Measurements from ENCODE around the gene PRPF19.

PRPF19 gene

DNA sequence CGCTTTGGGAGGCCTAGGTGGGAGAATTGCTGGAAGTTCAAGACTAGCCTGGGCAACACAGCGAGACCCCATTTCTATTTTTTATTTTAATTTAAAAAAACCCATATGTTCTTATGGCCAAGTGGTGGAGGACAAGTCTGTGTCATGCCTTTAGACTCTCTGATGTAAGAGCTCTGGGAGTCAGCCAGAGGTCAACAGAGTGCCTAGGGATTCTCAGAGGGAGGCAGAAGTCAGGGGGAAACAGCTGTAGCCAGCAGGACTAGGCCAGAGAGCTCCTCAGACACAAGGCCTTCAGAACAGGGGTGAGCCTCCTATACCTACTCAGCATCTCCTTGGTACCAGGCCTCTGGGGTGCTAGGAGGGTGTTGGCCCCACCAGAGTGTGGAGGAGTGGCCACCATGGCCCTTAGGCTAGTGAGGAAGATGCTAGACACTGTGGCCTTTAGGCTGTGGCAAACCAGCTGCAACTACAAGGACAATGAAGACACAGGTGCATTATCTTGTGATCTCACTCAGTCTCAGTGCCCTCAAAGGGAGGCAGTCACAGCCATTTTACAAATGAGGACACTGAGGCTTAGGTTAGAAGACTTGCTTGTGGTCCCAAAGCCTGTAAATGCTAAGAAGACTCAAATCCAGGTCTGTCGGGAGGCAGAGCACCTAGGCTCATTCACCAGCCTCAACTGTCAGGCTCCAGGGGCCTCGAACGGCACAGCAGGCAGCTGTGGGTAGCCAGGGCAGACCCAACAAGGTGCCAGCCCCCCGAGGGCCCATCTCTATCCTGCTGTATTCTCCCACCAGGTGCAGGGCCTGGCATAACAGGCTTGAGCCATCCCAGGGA is 34.0 kb downstream of the PRPF19 start:
- no peak for DNase-seq

DNA sequence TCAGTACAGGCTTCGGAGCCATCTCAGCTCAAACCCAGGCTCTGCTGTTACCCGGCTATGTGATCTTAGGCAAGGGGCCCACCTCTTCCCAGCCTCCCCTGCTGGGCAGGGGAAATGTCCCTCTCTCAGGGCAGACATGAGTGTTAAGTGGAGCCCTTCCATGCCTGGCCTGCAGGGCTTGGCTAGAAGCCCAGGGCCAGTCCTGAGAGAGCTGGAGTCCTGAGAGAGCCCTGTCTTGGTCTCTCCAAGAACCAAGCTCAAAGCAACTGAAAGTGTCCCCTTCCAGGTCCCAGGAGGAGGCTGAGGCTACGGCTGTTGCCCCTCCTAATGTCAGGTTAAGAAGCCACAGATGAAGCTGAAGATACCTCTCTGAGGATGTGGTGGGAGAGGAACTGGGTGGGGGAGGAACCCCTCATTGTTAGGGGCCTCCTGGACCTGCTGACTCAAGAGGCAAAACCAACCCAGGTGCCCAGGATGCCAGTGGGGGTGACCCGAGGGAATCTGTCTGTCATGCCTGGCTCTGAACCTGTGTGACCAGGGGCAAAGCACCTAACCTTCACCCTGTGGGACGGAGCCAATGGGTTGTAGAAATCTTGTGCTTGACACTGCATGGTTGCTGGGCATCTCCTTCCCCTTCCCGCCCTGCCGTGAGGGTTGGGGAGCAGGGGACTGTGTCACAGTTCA is 34.9 kb downstream of the PRPF19 start:
- DNase-seq = no peak

DNA sequence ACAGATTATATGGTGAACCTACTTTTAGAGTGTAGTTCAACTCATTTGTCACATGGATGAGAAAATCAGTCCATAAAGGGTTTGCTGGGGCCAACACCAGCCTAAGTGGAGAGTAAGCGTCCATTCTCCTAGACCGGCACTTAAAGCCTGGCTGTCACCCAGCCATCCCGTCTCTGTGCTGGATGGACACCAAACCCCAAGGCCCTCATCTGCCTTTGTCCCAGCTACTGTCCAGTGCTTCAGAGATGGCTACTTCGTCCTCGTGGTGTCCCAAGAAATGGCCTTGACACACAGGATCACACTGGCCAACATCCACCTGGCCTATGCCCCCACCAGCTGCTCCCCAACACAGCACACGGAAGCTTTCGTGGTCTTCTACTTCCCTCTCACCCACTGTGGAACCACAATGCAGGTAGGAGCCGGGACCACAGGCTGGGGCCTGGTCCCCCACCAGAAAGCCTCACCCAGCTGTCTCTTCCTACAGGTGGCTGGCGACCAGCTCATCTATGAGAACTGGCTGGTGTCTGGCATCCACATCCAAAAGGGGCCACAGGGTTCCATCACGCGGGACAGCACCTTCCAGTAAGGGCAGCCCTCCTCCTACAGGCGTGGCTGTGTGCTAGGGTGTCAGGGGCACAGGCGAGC is 35.5 kb downstream of the PRPF19 start:
- no peak for DNase-seq

DNA sequence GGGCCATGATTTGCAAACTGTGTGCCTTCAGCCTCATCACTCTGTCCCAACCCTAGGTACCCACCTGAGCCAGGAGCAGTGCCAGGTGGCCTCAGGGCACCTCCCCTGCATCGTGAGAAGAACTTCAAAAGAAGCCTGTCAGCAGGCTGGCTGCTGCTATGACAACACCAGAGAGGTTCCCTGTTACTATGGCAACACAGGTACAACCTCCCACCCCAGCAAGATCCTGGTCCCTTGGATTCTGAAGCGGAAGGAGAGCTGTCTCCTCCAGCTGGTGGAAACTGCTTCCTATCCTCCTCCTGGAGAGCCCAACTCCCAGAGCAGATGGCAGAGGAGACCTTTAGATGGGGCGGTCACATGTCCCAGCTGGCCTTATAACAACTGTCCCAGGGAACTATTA is 36.1 kb downstream of the PRPF19 start:
- no peak for DNase-seq

DNA sequence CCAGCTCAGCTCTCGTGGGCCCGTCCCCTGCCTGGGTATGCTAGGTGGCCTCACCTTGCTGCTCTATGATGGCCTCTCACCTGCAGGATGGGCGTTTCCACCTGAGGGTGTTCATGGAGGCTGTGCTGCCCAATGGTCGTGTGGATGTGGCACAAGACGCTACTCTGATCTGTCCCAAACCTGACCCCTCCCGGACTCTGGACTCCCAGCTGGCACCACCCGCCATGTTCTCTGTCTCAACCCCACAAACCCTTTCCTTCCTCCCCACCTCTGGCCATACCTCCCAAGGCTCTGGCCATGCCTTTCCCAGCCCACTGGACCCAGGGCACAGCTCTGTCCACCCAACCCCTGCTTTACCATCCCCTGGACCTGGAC is 36.9 kb downstream of the PRPF19 start:
- DNase-seq = no peak

DNA sequence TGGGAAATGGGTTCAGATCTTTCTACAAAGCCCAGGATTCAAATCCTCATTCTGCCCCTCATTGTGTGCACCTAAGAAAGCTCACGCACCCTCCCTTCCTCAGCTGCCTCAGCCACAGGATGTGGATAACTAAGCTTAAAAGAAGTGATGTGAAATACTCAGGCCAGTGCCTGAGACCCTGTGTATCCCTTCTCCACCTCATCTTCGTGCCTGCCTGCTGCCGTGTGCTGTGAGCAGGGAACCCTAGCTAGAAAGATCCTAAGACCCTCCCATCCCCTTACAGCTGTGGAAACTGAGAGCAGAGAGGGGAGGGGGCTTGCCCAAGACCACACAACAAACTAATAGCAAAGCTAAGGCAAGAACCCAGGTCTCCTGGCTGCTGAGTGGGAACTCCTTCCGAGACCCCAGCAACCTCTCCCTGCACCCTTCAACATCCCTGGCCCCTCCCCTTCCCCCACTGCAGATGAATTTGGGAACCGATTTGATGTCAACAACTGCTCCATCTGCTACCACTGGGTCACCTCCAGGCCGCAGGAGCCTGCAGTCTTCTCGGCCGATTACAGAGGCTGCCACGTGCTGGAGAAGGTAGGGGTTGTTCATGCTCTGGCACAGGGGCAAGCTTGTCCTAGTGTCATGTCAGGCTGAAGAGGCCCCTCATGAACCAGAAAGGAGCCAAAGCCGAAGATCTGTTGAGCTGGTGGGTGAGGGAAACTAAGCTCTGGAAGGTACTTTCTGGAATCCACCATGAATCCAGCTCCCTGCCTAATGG is 37.5 kb downstream of the PRPF19 start:
- no peak for DNase-seq

DNA sequence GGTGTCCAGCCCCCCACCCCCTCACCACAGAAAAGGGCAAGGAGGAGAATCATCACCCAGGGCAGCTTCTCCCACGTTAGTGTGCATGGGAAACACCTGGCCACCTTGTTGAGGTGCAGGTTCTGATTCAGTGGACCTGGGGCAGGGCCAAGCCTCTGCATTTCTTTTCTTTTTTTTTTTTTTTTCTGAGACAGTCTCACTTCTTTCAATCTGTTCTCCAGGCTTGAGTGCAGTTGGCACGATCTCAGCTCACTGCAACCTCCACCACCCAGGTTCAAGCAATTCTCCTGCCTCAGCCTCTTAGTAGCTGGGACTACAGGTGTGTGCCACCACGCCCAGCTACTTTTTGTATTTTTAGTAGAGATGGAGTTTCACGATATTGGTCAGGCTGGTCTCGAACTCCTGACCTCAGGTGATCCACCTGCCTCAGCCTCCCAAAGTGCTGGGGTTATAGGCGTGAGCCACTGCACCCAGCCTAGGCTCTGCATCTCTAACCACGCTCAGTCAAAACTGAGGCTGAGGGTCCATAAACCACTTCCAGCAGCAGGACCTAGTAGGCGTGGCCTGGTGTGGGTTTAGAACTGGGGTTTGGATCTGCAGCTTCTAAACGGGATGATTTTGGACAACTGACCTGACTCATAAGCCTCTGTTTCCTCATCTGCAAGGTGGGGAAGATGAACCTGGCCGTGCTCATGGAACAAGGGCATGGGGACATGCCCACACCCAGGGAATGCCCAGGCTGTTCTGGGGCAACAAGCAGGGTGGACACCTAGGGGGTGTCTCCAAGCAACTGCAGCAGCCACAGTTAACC is 38.3 kb downstream of the PRPF19 start:
- DNase-seq = no peak

DNA sequence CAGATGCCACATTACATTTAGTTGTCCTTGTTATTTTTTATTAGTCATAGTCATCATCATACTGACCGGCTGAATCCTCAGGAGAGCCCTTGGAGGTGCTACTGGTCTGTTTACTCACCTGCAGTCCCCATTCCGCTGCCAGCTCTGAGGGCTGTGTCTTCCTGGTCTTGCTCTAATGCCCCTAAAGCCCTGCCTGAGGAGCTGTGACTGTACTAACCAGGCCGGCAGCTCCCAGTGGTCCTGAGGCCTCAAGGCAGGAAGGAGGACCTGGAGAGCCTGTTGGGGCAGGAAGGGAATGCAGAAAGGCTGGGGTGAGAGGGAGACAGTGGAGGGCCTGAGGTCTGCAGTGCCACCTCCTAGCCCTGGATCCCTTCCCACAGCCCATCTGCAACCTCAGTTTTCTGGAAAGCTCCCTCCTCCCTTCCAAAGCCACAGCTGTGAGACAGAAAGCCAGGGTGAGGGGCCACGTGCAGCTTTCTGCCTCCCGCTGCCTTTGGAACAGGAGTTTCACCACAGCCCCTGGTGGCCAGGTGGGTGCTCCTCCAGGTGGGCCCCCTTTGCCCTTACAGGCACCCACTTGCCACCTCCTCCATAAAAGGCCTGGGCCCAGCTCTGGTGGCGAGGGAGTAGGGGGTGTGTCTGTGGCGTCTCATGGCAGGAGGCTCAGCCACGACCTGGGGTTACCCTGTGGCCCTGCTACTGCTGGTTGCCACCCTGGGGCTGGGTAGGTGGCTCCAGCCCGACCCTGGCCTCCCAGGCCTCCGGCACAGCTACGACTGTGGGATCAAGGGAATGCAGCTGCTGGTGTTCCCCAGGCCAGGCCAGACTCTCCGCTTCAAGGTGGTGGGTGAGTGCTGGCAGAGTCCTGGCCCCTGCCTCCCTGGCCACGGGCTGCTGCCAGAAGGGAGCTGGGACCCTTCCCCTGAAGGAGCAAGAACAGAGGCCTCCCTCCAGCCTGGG is 39.2 kb downstream of the PRPF19 start, which contains the start of gene ZP1:
Gene ZP1 (plus strand): TSS at position 632 of the 960 bp plus-strand sequence. CDS start 20 bp downstream, at position 652.
- no peak for DNase-seq

DNA sequence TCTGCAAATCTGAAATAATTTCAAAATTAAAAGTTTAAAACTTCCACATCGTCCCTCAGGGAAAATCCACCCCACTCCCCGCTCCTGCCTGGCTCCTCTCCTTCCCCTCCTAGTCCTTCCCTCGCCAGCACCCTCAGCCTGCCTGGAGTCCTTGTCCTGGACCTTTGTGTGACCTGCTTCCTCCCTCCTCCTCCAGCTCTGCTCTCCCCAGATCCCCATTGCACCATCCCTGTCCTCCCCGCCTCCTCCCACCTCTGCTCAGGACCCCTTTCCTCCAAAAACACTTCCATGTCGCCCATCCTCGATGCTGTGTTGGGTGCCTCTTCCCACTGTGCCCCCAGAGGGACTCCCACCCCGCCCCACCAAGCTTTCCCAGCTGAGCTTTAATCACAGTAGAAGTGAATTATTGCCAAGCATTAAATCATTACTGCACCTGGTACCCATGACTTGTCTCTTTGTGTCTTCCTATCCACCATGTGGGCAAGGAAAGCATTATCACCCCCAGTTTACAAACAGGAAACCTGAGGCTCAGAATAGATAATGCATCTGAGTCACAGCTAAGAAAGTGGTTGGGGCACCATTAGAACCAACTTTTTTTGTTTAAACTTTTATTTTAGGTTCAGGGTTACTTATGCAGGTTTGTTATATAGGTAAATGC is 41.4 kb downstream of the PRPF19 start:
- no peak for DNase-seq

DNA sequence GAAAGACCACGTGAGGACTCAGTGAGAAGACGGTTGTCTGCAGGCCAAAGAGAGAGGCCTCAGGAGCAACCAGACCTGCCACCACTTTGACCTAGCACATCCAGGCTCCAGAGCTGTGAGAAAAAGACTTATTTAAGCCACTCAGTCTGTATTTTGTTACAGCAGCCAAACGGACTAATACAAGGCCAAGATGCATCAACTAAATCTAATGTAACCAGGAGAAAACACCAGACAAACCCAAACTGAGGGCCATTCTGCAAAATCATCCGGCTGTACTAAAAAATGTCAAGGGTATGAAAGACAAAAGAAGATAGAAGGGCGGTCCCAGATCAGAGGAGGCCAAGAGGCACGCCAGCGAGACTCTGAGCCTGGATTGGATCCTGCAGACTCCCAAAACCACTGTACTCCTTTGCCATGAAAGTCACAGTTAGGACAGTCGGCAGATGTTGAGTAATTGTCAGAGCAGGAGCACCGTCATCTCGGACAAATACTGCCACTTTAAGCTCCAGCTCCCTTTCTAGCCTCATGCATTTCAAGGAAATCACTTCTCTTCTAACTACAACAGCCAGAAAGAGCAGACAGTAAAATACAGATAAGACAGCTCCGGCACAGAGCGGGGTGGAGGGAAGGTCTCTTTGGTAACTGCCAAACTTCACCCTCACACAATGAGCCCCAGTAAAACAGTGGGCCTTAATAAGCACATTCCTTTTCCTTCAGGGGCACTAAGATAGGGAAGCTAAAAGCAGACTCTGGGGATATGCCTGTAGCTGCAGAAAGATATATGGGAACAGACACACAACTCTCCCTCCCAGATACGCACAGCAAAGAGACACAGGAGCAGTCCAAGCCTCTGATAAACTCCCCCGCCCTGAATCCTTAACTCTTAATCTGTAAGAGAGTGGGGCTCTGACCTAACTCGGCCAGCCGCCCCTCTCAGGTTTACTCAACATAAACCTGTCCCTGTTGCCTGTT is 42.5 kb downstream of the PRPF19 start:
- DNase-seq = no peak

DNA sequence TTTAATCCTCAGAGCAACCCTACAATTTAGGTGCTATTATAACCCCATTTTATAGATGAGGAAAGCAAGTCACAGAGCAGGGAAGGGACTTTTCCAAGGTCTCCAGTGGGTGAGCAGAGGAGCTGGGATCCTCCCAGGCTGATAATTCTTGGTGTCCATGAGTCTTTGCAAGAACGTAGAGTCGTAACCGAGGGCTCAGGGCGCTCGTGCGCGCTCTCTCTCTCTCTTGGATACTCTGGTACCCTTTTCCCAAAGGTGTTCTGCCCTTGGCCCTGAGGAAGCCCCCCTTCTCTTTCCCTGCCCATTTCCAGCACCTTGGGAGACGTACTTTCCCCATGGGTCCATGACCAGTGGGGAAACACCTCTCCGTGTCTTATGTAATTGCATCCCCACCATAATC is 44.2 kb downstream of the PRPF19 start:
- DNase-seq = no peak

DNA sequence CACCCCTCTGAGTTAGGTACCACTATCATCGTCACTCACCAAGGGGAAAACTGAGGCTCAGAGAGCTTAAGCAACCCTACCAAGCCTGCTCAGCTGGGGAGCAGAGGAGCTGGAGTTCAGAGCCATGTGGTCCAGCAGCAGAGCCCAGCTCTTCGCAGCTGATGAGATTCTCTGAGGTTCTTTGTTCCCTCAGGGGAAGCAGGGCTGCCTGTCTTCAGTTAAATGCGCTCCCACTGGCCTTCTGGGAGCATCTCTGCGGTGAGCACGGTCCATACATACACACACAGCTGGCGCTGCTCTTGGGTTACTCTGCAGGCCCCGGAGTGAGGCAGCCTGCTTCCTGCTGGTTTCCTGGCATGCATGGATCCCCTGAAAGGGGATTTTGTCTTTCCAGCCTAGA is 45.4 kb downstream of the PRPF19 start:
- no peak for DNase-seq

DNA sequence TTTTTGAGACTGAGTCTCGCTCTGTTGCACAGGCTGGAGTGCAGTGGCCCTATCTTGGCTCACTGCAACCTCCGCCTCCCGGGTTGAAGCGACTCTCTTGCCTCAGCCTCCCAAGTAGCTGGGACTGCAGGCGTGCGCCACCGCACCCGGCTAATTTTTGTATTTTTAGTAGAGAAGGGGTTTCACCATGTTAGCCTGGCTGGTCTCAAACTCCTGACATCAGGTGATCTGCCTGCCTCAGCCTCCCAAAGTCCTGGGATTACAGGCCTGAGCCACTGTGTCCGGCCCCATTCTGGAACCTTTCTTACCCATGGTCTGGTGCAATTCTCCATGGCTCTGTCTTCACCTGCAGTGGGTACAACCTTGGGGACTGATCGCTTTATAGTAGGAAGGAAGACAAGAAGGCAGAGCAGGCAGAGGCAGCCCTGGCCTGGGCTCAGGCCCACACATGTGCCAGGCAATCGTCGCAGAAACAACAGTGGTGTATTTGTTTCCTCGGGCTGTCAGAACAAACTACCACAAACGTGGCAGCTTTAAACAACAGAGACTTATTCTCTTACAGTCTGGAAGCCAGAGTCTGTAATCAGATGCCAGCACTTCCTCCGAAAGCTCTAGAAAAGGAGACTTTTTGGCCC is 46.7 kb downstream of the PRPF19 start:
- no peak for DNase-seq

DNA sequence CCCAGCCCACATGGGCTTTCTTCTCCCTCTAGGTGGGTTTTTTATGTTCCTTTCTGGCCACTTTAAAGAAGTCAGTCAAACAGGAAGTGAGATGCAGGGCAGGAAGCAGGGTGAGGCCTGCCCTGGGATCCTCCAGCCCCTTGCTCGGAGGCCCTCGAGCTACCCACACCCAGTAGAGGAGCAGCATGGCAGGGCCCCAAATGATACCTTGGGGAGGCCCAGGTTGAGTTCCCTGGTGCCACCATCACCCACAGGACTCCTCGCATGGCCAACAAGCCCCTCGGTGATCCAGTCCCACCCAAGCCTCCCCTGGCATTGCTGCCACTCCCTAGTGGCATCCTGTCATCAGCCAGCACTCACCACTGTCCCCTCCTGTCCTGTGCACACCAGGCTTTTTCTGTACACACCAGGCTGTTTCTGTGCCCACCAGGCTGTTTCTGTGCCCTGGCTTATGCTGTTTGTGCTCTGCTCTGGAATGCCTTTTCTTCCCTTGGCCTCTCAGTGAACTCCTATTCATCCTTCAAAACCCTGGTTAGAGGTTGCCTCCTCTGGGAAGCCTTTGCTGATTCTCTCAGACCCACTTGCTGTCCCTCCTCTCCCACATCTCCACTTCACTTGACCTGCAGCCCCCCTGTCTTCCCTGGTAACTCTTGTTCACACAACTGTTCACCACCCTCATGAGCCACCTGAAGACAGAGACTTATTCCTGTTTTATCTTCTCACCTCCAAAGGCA is 47.5 kb downstream of the PRPF19 start:
- no peak for DNase-seq

DNA sequence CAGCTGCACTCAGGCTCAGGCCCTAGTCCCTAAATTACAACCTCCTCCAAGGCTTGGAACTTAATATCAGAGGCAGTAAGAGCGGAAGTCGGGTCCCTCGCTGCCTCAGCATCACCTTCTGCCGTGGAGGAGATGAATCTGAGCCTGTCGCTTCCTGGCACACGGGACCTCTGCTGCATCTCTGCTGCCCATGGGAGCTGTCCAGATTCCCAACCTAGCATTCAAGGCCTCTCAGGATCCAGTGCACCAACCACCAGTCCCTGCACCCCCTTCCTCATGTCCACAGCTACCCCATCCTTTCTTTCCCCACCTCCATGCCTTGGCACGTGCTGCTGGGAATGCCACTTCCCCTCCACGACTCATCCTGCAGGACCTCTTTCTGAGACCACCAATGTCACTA is 48.1 kb downstream of the PRPF19 start:
- DNase-seq = no peak

DNA sequence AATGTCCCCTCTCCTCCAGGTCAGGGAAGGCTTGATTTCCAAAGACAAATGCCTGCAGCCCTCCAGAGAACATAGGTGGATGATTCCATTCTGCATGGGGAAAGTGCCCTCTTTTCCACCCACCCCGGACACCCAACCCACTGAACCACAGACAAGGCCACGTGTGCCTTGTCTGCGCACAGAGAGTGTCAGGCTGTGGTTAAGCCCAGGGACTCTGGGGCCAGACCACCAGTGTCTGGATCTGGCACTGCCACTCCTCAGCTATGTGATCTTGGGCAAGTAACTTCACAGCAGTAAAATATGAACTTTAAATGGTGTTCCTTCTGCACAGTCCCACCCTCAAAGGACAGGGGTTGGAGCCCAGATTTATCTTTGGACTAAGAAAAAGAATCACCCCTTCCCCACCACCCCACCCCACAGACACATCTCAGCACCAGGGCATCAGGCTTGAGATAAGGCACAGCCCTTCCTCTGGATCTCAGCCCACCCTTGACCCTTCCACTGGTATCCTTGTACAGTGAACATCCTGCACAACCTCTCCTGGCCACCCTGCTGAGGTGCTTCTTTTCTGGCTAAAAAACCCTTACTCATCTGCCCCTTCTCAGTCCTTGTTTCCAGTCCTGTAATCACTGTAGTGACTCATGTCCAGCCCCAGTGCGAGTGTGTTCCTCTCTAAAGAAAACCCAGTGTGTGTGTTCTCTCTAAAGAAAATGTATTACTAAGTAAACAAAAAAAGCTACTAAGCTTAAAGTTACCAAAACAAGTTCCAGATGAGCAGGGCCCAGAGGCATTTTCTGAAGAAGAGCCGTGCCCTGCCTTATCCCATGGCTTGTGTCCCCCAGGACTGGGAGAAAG is 48.8 kb downstream of the PRPF19 start:
- DNase-seq = no peak

Measured in activated T-cell treated with anti-CD3 and anti-CD28 coated beads for 4 hours (primary cell).